Astrocyte (in vitro differentiated cells and primary cell): ENCODE measurements around the gene LRP1B.

Source experiments
- EZH2 ChIP-seq: IDR thresholded peaks from 2 replicates; pipeline ENCODE4 v1.6.1; 2012; ENCODE audit warnings: mild to moderate bottlenecking, low read length, inconsistent platforms; ENCODE audit not compliant: insufficient read depth
- TF ChIP-seq, protein P1 (sequence below): IDR thresholded peaks from 2 replicates; pipeline ENCODE4 v1.5.1; 2011; ENCODE audit warnings: low read depth, mild to moderate bottlenecking, inconsistent platforms, low read length, moderate library complexity; ENCODE audit not compliant: insufficient read depth

DNA sequence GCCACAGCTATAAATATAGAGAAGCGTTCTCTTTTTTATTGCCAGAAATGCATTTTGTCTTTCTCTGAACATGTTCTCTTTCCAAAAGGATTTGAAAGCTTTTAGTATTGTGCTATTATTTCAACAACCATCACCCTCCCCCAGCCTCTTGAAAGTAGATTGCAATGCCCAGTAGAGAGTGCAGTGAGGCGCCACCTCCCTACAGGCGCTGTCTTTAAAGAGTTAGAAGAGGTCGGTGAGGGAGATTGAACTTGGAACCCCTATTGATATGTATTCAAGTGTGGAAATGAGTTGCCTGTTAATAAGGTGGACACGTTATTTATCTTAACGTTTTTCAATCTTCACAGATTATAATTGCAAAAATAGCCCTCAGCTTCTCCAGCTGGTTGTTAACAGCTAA lies 360.3 kb downstream of the LRP1B start:
- TF ChIP-seq, protein P1, sequence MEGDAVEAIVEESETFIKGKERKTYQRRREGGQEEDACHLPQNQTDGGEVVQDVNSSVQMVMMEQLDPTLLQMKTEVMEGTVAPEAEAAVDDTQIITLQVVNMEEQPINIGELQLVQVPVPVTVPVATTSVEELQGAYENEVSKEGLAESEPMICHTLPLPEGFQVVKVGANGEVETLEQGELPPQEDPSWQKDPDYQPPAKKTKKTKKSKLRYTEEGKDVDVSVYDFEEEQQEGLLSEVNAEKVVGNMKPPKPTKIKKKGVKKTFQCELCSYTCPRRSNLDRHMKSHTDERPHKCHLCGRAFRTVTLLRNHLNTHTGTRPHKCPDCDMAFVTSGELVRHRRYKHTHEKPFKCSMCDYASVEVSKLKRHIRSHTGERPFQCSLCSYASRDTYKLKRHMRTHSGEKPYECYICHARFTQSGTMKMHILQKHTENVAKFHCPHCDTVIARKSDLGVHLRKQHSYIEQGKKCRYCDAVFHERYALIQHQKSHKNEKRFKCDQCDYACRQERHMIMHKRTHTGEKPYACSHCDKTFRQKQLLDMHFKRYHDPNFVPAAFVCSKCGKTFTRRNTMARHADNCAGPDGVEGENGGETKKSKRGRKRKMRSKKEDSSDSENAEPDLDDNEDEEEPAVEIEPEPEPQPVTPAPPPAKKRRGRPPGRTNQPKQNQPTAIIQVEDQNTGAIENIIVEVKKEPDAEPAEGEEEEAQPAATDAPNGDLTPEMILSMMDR, result no peak
- no peak for TF ChIP-seq EZH2
